Endothelial cell (in vitro differentiated cells): Measurements from ENCODE around the gene KDM2B. TPM values are rescaled to one million over a fixed set of nuclear protein-coding genes. Genes with fewer than 3 reads are reported as not detected.

ENCODE experiments used
- DNase-seq: peaks from one replicate; pipeline ENCODE4 v3.0.0; 2021; ENCODE audit warnings: low spot score
- H3K27ac Mint-ChIP-seq: one replicate; pipeline ENCODE4 v1.8.0; 2021; ENCODE audit warnings: mixed read lengths, inconsistent platforms; ENCODE audit not compliant: unreplicated experiment
- H3K27me3 Mint-ChIP-seq: one replicate; pipeline ENCODE4 v1.8.0; 2021; ENCODE audit warnings: mild to moderate bottlenecking, moderate library complexity, mixed read lengths, inconsistent platforms; ENCODE audit not compliant: unreplicated experiment
- H3K36me3 Mint-ChIP-seq: one replicate; pipeline ENCODE4 v1.8.0; 2021; ENCODE audit warnings: mild to moderate bottlenecking, low read depth, mixed read lengths, inconsistent platforms; ENCODE audit not compliant: unreplicated experiment
- H3K4me1 Mint-ChIP-seq: one replicate; pipeline ENCODE4 v1.8.0; 2021; ENCODE audit warnings: mild to moderate bottlenecking, mixed read lengths, inconsistent platforms; ENCODE audit not compliant: unreplicated experiment
- H3K4me3 Mint-ChIP-seq: one replicate; pipeline ENCODE4 v1.8.0; 2021; ENCODE audit warnings: mild to moderate bottlenecking, mixed read lengths, inconsistent platforms; ENCODE audit not compliant: unreplicated experiment
- H3K9me3 Mint-ChIP-seq: one replicate; pipeline ENCODE4 v1.8.0; 2021; ENCODE audit warnings: mixed read lengths, inconsistent platforms; ENCODE audit not compliant: unreplicated experiment
- CTCF ChIP-seq: fragments of 200-600 bp; sonication (generic); IDR thresholded peaks from one replicate; pipeline ENCODE4 v1.5.0; 2021; ENCODE audit warnings: antibody characterized with exemption; ENCODE audit not compliant: unreplicated experiment
- total RNA-seq: library from RNA; stranded (reverse); fragmentation: NEBNext Ultra II Directional; extraction: Animal tissue kit (Norgen Biotek cat#: 25700); gene quantifications from one replicate; pipeline ENCODE4 v1.2.1, GENCODE V29; 2021; ENCODE audit not compliant: unreplicated experiment

Gene KDM2B
- total RNA-seq, 1 donor from 2014 or later = 36.7 TPM

- H3K36me3 Mint-ChIP-seq = peaks cover 17% of the 10 kb centered on the region
- H3K4me3 Mint-ChIP-seq = peak overlapping the region; percentile 73
- H3K4me1 Mint-ChIP-seq = peaks cover 35% of the 10 kb centered on the region
- DNase-seq = peak; percentile 30
- no peaks in the 10 kb centered on the region for H3K9me3 Mint-ChIP-seq
- peak overlapping the region; percentile 86 for H3K27ac Mint-ChIP-seq
- peaks cover 15% of the 10 kb centered on the region for H3K27me3 Mint-ChIP-seq
- no peak for TF ChIP-seq CTCF
These were observed 3.9 kb downstream of the KDM2B start for GRCh38 chr12:121576851-121577391.

DNA sequence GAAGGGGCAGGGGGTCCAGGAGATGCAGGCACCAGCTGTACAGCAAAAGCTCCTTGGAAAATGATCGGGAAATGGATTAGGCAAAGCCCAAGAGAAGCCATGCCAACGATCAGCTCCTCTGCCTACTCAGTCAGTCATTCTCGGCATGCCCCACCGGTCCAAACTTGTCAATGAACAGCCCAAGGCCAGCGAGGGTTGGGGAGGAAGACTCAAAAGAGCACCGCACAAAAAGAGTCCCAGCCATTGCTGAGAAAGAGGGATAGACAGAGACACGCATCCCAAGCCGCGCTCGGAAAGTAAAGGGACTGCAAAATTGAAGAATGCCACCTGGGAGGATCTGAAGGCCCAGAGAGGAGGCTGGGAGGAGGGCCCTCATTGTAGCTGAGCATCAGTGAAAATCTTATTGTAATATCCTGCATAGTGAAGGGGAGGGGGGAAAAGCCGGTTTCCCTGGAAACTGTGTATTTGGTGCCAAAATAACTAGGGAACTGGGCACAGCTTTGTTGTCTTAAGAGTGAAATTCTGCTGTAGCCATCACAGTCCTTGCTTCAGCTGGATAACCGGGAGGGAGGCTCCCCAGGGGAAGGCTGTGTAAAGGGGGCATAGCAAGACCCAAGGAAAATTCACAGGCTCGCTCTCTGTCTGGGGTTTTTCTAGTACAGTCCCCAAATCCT is 4.7 kb downstream of the KDM2B start:
- Mint-ChIP-seq H3K27ac (peak overlapping the region; percentile 86), H3K36me3 (peaks cover 17% of the 10 kb centered on the region), H3K27me3 (peaks cover 13% of the 10 kb centered on the region), H3K9me3 (no peaks in the 10 kb centered on the region), H3K4me1 (peaks cover 29% of the 10 kb centered on the region), H3K4me3 (peak overlapping the region; percentile 49)
- TF ChIP-seq CTCF = no peak
- no peak for DNase-seq

GRCh38 chr12:121575051-121575450 is 5.8 kb downstream of the KDM2B start:
- Mint-ChIP-seq H3K4me3 (no peak overlapping the region), H3K9me3 (no peaks in the 10 kb centered on the region), H3K27ac (no peak overlapping the region), H3K4me1 (peaks cover 24% of the 10 kb centered on the region), H3K27me3 (peaks cover 10% of the 10 kb centered on the region), H3K36me3 (peaks cover 17% of the 10 kb centered on the region)
- no peak for DNase-seq
- TF ChIP-seq CTCF = no peak

DNA sequence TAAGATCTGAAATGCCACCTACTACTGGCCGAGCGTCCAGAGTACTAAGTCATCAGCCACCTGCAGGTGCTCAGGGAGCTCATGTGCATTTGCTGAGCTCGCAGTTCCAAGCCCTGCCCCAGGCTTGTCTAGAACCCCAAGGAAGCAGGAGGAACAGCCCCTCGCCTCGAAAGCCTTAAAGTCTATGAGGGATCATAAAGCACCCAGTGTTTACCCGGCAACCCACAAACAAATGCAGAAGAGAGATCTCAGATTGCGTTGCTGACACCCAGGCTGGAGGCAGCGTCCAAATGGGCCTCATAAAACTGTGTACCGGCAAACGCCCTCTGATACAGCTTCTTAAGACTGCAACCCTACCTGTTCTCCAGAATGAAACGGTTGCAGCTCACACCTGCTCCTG is 6.8 kb downstream of the KDM2B start:
- H3K36me3 Mint-ChIP-seq = peaks cover 14% of the 10 kb centered on the region
- TF ChIP-seq CTCF = no peak
- peaks cover 6% of the 10 kb centered on the region for H3K27me3 Mint-ChIP-seq
- peaks cover 20% of the 10 kb centered on the region for H3K4me1 Mint-ChIP-seq
- peak overlapping the region; percentile 17 for H3K27ac Mint-ChIP-seq
- DNase-seq = no peak
- no peaks in the 10 kb centered on the region for H3K9me3 Mint-ChIP-seq
- H3K4me3 Mint-ChIP-seq = peak overlapping the region; percentile 42

DNA sequence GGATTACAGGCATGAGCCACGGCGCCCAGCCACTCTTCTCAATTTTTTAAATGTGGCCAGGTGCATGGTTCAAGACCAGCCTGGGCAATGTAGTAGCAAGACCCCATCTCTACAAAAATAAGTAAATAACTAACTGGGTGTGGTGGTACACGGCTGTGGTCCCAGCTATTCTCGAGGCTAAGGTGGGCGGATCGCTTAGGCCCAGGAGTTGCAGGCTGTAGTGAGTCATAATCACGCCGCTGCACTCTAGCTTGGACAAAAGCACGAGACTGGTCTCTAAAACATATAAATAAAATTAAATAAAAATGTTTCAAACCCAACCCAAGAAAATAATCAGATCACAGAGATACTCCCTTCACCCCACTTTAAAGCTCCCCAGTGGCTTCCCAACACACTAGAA is 8.9 kb downstream of the KDM2B start:
- H3K36me3 Mint-ChIP-seq = peaks cover 14% of the 10 kb centered on the region
- H3K27me3 Mint-ChIP-seq = peaks cover 2% of the 10 kb centered on the region
- no peak for TF ChIP-seq CTCF
- peak overlapping the region; percentile 14 for H3K27ac Mint-ChIP-seq
- no peak overlapping the region for H3K4me3 Mint-ChIP-seq
- DNase-seq = no peak
- H3K9me3 Mint-ChIP-seq = no peaks in the 10 kb centered on the region
- peaks cover 14% of the 10 kb centered on the region for H3K4me1 Mint-ChIP-seq
